NCI-H2196 treated with DMSO at 0.1 percent for 48 hours (cell line): ENCODE measurements around the gene BRSK1.

Experiments
- DNase-seq: peaks from one replicate; lab custom pipeline; 2025; ENCODE audit not compliant: unreplicated experiment; lab: John Stamatoyannopoulos, UW

Gene BRSK1

GRCh38 chr19:55352040-55352439, 68.2 kb downstream of the BRSK1 start:
- no peak for DNase-seq

- DNase-seq, result no peak
These were observed 68.8 kb downstream of the BRSK1 start for GRCh38 chr19:55352549-55353145.

GRCh38 chr19:55353356-55353802, 69.6 kb downstream of the BRSK1 start:
- DNase-seq, result no peak

GRCh38 chr19:55353803-55354697, 70.3 kb downstream of the BRSK1 start:
- no peak for DNase-seq

GRCh38 chr19:55354698-55355212, 71.0 kb downstream of the BRSK1 start, which contains the start of gene COX6B2:
Gene COX6B2 (minus strand): TSS chr19:55354719. CDS start chr19:55354521, 198 bp downstream.
- no peak for DNase-seq

GRCh38 chr19:55355213-55355821, 71.5 kb downstream of the BRSK1 start:
- no peak for DNase-seq

- DNase-seq, result no peak
These were observed 74.7 kb downstream of the BRSK1 start for GRCh38 chr19:55358493-55358892.

- DNase-seq, result no peak
These were observed 75.4 kb downstream of the BRSK1 start for GRCh38 chr19:55358943-55359908.

GRCh38 chr19:55360902-55361301, 77.1 kb downstream of the BRSK1 start:
- no peak for DNase-seq
